Measurements from ENCODE around the gene RASGRF2.

Gene RASGRF2

GRCh38 chr5:81213070-81213469 lies 252.9 kb downstream of the RASGRF2 start:
- DNase-seq, result no peak

DNA sequence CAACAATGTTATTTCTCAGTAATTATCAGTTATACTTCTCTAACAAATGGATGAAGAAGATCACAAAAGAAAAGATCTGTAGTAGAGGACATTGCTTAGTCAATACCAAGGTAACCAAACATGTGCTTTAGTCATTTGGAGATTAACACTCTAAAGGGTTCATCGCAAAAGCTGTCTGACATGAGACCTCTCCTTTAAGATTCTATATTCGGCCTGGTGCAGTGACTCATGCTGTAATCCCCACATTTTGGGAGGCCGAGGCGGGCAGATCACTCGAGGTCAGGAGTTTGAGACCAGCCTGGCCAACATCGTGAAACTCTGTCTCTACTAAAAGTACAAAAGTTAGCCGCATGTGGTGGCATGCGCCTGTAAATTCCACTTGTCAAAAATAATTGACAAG lies 254.7 kb downstream of the RASGRF2 start:
- no peak for DNase-seq

- no peak for DNase-seq
Measured at GRCh38 chr5:81216152-81216551, 256.0 kb downstream of the RASGRF2 start.

DNA sequence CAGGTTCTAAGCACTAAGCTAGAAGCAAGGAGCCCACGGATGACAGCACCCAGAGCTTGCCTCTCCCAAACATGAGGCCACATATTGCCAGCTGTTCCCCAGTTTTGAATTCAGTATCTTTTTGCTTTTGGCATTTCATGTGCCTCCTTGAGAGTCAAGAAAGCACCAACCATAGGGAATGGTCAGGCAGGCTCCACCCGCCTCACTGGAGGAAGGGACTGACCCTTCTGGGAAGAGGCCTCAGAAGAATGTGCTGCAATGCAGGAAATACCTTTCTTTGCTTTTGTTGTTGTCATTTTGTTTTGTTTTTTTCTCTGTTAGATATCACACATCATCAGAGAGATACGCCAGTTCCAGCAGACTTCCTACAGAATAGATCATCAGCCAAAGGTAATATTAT lies 259.2 kb downstream of the RASGRF2 start:
- DNase-seq, result no peak

DNA sequence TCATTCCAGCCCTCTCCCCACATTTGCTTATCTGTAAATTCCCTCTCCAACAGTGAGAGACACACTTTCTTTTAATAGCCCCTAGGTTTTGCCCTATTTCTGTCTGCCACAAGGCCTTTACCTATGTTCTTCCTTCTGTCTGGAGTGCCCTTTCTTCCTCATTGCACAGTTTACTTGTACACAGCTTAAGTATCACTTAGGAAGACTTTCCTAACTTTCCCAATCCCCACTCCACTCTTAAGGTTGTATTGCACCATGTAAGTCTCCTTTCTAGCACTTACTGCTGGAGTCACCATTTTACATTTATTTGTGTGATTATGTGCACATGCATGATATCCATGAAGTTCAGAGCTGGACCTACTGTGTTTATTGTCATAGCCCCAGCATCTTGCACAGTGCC lies 262.1 kb downstream of the RASGRF2 start:
- DNase-seq, result no peak

- DNase-seq, result no peak
Measured at GRCh38 chr5:81225463-81225862, 265.3 kb downstream of the RASGRF2 start.

- no peak for DNase-seq
Measured at GRCh38 chr5:81226286-81226685, 266.1 kb downstream of the RASGRF2 start.

- no peak for DNase-seq
Measured at GRCh38 chr5:81226949-81227348, 266.8 kb downstream of the RASGRF2 start.

DNA sequence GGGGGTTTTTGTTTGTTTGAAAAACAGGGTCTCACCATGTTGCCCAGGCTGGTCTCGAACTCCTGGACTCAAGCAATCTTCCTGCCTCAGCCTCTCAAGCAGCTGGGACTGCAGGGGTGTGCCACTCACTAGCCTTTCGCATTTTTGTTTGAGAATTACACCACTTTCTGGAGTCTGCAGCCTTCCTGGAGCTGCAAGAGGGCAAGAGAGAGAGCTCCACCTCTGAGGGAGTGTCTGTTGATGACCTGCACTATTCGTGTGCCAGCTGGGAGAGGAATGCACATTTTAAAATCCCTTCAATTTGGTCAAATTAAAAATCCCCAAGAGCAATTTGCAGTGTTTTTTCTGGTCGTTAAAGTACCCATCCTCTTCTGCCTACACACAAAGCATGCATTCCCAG lies 267.9 kb downstream of the RASGRF2 start:
- no peak for DNase-seq

DNA sequence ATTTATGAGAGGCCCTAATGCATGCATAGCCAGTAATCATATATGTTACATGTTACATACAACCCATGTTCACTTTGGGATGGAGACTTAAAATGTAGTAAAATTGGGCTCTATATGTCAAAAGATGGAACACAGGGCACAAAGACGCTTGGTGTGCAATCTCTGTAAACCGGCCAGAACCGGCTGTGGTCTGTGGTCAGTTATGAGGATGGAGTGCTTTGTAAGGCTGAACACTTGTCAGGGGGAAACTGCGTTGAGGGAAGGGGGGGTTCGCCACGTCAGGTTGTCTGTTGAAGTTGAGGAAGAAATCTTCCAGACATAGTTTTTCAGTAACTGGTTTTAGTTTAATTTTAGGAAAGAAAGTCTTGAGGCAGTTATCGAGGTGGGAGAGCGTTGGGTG lies 270.3 kb downstream of the RASGRF2 start:
- DNase-seq, result no peak

DNA sequence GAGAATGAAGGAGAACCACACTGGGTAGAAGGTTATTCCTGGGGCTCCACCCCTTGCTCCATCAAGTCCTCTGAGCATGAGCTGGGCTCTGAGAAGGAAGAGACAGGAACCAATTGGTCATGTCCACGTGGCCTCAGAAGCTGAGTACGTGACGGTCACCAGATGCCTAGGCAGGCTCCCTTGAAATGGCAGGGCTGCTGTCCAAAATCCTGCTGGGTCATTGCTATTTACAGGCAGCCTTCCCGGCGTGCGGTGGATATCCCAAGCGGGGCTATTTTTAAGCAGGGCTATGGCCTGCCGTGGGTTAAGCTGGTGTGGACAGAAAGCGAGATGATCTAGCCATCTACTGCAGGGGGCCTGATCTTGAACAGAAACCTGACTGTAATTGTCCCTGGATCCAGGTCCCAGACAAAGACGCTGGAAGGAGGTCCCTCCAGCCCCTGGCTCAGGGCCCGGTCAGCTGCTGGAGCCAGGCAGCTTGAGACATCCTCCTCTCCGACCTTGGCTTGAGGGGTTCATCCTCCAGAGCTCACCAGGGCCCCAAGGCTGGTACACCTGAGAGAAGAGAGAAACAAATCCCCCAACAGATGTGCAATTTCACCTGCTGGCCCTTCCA lies 272.4 kb downstream of the RASGRF2 start:
- no peak for DNase-seq

GRCh38 chr5:81233080-81233634 lies 273.0 kb downstream of the RASGRF2 start, which contains the start of gene CKMT2:
Gene CKMT2 (plus strand): TSS chr5:81233322. CDS start chr5:81251133, 17,811 bp downstream.
- no peak for DNase-seq

- no peak for DNase-seq
Measured at GRCh38 chr5:81234299-81234698, 274.1 kb downstream of the RASGRF2 start.

- DNase-seq, result no peak
Measured at GRCh38 chr5:81234801-81235200, 274.6 kb downstream of the RASGRF2 start.

- DNase-seq, result no peak
Measured at GRCh38 chr5:81235287-81236072, 275.3 kb downstream of the RASGRF2 start.

DNA sequence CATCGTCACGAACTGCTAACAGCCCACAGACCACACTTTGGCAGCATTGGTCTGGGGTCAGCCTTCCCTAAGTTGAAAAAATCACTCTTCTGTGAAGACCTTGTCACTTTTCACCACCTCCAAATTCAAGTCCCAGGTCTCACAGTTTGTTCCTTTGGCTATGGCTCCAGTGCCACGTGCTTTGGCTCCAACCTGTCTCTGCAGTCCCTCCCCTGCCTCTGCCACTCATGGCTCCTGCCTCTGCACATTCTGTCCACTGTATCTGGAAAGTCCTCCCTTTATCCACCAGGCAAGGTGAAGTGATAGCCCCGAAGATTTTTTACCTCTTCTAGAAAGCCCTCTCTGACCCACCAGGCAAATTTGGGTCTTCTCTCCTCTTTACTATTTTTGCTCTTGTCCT lies 278.3 kb downstream of the RASGRF2 start:
- DNase-seq, result no peak

- no peak for DNase-seq
Measured at GRCh38 chr5:81239613-81240012, 279.4 kb downstream of the RASGRF2 start.

- DNase-seq, result no peak
Measured at GRCh38 chr5:81241001-81241400, 280.8 kb downstream of the RASGRF2 start.

DNA sequence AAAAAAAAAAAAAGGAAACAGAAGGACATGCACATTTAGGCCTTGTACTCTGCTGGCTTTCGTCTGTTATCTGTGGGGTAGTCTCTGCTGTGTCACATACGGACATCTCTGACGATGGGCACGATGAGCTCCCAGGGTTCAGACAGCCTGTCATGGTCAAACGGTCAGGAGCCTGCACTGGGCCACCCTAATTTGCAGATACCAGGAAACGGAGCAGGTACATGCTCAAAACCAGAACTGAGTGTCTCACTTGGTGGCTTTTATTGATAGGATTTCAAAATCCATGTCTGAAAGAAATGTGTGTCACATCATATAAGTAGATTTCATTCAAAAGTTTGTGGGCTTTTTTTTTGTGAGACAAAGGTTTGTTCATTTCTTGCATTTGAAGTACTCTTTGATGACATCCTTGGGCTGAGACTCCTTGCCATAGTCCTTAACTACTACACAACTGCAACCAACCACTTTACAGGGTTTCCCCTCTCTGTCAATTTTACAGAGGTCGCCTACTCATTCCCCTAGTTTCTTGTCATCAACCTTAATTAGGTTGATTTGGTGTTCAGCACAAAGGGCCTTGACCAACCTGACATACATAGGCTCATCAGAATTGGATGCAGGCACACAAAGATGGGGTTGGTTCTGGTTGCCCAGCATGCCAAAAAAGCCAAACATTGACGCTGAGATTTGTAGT lies 281.9 kb downstream of the RASGRF2 start:
- no peak for DNase-seq

- no peak for DNase-seq
Measured at GRCh38 chr5:81242906-81243436, 282.8 kb downstream of the RASGRF2 start.

DNA sequence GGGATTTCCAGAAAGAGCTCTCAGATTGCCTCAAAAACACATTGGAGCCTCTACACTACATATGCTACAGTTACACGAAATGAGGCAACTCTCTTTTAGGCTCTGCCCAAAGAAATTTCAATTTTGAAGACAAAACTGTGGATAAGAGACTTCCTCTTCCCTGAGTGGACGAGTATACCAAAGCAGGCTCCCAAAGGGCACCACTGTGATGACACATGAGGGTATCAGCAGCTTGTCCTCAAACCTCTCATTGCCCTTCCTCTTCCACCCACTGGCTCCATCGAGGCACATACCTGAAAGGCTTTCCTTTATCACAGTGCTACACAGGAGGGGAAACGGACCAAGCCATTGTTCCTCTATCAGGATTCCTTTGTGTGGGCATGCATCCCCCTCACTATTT lies 284.3 kb downstream of the RASGRF2 start:
- no peak for DNase-seq

DNA sequence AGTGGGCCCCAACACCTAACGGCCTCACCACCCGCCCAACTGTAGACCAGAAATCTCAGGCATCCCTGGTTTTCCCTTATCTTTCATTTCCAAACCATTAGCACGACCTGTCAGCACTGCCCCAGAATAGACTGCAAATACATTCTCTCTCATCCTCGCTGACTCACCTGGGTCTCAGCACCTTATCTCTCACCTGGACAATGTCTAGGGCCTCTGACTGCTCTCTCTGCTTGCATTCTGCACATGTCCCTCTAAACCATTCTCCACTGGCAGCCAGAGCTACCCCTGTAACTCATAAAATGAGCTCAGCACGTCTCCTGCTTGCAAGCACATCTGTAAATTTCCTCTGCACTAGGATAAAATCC lies 285.7 kb downstream of the RASGRF2 start:
- DNase-seq, result no peak

DNA sequence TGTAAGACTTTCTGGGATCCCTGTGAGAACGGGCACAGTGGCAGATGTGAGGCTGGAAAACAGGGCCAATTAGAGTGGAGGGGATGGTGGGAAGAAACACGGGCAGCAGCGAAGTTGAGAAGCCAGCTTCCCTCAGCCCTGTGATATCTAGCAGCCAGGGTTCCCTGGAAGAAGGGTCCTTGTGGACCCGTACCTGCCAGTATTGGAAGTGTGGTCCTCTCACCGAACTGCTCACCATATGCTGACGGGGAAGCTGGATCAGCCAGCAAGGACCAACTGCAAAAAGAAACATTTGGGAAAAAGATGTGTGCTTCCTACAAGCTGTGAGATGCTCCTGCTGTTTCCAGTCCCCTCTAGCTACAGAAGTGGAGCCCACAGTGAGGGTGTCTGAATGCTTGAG lies 286.5 kb downstream of the RASGRF2 start:
- DNase-seq, result no peak

Data from stimulated activated CD4-positive, alpha-beta T cell treated with anti-CD3 and anti-CD28 coated beads, Interleukin-12 subunit alpha, Interleukin-12 subunit beta, amount 100 ng/mL, for 4 hours (primary cell).